Stimulated activated CD4-positive, alpha-beta T cell treated with anti-CD3 and anti-CD28 coated beads, Interleukin-2, amount 100 ng/mL, for 4 hours (primary cell): Measurements from ENCODE around the gene OR2V1.
"Not testable (repeated sequence)": the region's sequence is repeated elsewhere in the genome, so short reads cannot be mapped to it uniquely, and the experiment has no call there.

Experiments
- DNase-seq: peaks from one replicate; pipeline ENCODE4 v3.0.0-alpha.2; 2020; ENCODE audit warnings: low read depth

OR2V1 gene

DNA sequence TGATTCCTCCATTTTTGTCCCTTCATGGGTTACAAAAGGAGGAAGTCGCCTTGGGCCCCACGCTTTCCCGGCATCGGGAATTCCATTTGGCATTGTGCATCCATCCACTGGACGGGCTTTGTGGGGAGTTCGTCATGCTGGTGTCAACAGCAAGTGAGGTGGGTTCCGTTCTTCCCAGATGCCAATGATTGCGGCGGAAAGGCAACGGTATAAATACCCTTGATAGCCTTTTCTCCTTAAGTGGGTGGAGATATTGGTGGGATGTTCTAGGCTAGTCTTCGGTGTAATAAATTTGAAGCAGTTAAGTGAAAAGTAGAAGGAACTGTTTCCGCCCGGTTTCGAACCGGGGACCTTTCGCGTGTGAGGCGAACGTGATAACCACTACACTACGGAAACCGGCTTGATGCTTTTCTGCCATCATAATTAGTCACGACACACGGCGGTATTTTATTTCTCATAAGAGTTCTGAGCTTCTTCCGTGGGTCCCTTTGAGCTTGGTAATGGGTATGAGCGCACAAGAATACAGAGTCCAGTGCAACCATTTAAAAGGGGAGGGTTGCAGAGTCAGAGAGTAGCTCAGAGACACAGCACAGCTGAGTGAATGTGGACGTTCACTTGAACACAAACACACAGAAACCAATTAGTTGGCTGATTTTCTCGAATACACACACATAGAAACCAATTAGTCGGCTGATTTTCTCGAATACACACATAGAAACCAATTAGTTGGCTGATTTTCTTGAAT is 28.9 kb downstream of the OR2V1 start:
- not testable (repeated sequence) for DNase-seq

DNA sequence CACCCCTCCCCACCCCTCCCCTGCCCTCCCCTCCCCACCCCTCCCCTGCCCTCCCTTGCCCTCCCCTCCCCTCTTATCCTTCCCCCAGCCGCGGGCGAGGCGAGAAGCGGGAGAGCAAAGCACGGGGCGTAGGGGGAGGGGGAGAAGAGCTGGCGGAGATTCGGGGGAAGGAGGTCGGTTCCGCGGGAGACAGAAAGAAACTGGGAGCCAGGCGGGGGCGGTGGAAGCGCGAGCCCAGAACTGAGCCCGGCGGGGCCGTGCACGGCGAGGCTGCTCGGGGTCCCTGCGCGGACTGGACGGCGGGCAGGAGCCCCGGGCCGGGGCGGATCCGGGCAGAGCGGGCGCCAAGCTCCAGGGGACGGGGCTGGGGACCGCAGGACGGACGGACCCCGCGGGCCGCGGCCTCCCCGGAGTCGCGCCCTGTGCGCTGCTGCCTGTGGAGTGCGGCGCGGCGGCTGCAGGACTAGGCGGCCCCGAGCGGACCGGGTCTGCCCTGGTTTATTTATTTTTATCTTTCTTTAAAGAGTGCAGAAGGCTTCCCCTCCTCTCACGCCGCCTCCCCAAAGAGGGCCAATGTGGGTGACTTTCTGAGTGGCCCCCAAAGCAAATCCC is 29.8 kb downstream of the OR2V1 start:
- not testable (repeated sequence) for DNase-seq

DNA sequence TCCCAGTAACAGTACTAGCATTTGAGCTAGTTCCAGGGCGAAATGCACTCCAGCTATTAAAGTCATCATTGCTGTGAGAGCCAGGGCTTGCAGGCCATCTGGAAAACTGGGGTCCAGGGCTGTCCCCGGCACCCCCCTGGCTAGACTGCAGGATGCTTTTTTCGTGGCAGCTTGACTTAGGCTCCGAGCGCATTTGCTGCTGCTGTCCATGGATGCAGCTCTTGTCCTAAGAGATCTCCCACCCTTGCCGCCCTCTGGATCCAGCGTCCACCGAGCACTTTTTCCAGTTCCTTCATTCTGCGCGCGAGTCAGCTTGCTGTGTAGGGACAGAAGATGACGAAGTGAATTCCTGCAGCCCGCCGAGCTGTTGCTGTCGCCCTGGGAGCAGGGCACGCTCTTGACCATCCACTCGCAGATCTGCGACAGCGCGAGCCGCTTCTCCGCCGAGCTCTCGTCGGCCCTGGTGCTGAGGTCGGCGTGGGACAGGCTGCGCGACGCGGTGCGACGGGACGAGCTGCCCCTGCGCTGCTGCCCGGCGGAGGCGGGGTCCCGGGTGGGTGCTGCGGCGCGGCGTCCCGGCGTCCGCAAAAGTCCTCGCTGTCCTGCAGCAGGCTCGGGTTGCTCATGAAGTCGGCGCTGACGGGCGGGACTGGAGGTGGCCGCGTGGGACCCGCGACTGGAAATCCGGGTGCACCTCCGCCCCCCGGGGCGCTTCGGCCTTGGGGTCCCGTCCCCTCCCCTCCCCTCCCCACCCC is 30.7 kb downstream of the OR2V1 start:
- DNase-seq: no peak

DNA sequence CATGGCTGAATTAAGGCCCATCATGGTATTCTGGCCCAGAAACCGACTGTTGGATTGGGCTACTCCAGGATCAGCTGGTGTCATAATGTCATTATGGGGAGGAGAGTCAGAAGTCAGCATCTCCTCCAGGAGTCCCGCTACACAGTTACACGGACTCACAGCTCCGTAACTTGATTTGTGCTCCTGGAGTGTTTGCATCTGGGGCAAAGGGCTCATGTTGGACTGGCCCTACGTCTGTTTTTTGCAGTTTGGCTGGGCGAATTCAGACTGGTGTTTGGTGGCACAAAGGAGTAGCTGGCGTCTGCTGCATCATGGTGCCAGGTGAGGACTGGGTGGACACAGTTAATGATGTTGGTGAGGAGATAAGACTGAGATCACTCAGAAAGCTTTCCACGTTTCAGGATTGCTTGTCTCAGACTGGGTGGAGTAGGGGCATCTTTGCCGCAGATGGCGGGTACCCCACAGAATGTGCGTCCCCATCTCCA is 31.3 kb downstream of the OR2V1 start:
- DNase-seq: no peak

DNA sequence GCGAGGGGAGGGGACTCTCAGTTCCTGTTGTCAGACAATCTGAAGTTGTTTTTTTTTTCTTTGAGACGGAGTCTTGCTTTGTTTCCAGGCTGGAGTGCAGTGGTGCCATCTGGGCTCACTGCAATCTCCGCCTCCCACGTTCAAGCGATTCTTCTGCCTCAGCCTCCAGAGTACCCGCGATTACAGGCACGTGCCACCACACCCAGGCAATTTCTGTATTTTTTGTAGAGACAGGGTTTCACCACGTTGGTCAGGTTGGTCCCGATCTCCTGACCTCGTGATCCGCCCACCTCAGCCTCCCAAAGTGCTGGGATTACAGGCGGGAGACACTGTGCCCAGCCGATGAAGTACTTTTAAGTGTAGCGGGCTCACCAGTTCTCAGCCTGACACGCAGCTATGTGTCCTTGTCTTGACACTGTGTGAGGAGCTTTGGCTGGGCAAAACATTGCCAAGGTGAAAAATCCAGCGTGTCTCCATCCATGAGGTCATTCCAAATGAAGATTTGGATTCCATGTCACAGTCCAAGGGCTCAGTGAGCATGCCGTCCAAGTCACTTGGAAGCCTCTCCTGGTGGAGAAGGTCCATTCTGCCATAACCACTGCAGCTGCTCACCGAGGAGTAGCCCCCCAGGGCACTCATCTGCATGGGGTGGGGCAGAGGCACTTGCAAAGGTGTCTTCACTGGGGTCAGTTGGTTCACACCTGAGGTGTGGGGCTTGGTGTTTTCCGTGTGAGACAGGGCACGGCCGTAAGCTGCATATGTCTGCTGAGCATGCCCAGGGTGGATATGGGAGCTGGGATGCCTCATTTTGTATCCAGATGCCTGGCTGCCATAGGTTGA is 32.0 kb downstream of the OR2V1 start:
- DNase-seq: no peak

DNA sequence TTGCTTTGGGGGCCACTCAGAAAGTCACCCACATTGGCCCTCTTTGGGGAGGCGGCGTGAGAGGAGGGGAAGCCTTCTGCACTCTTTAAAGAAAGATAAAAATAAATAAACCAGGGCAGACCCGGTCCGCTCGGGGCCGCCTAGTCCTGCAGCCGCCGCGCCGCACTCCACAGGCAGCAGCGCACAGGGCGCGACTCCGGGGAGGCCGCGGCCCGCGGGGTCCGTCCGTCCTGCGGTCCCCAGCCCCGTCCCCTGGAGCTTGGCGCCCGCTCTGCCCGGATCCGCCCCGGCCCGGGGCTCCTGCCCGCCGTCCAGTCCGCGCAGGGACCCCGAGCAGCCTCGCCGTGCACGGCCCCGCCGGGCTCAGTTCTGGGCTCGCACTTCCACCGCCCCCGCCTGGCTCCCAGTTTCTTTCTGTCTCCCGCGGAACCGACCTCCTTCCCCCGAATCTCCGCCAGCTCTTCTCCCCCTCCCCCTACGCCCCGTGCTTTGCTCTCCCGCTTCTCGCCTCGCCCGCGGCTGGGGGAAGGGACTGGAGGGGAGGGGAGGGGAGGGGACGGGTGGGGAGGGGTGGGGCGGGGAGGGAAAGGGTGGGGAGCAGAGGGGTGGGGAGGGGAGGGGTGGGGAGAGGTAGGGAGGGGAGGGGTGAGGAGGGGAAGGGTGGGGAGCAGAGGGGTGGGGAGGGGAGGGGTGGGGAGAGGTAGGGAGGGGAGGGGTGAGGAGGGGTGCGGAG is 33.0 kb downstream of the OR2V1 start:
- not testable (repeated sequence) for DNase-seq

DNA sequence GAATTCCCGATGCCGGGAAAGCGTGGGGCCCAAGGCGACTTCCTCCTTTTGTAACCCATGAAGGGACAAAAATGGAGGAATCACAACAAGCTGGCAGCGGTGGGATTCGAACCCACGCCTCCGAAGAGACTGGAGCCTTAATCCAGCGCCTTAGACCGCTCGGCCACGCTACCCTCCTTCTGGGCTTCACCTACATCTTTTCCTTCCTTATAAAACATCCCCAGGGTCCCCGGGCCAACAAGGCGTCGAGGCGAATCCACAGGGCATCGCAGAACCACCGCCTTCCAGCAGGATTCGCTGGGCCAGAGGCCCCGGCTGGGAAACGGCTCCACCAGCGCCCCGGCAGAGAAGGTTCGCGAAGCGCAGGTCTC is 33.6 kb downstream of the OR2V1 start:
- DNase-seq: not testable (repeated sequence)

DNA sequence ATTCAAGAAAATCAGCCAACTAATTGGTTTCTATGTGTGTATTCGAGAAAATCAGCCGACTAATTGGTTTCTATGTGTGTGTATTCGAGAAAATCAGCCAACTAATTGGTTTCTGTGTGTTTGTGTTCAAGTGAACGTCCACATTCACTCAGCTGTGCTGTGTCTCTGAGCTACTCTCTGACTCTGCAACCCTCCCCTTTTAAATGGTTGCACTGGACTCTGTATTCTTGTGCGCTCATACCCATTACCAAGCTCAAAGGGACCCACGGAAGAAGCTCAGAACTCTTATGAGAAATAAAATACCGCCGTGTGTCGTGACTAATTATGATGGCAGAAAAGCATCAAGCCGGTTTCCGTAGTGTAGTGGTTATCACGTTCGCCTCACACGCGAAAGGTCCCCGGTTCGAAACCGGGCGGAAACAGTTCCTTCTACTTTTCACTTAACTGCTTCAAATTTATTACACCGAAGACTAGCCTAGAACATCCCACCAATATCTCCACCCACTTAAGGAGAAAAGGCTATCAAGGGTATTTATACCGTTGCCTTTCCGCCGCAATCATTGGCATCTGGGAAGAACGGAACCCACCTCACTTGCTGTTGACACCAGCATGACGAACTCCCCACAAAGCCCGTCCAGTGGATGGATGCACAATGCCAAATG is 34.1 kb downstream of the OR2V1 start:
- DNase-seq: not testable (repeated sequence)

DNA sequence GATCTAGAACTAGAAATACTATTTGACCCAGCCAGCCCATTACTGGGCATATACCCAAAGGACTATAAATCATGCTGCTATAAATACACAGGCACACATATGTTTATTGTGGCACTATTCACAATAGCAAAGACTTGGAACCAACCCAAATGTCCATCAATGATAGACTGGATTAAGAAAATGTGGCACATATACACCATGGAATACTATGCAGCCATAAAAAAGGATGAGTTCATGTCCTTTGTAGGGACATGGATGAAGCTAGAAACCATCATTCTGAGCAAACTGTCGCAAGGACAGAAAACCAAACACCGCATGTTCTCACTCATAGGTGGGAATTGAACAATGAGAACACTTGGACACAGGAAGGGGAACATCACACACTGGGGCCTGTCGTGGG is 35.8 kb downstream of the OR2V1 start:
- DNase-seq: not testable (repeated sequence)

DNA sequence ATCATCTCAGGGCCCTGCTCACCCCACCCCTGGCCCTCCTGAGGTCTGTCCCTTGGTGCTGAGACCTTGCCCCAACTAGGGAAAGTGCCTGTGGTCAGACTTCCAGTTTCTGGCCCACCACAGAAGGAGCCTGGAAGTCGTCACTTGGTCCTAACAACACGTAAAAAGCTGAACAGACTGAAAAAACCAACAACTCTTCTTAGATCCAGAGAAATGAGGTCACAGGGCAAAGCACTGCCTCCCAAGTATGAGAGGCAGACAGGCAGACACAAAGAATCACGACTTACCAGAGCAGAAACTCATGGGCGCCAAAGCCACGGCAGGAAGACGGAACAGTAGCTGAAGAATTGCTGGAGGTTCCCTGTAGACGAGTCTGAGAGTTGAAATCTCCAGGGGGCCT is 38.5 kb downstream of the OR2V1 start:
- DNase-seq: no peak

DNA sequence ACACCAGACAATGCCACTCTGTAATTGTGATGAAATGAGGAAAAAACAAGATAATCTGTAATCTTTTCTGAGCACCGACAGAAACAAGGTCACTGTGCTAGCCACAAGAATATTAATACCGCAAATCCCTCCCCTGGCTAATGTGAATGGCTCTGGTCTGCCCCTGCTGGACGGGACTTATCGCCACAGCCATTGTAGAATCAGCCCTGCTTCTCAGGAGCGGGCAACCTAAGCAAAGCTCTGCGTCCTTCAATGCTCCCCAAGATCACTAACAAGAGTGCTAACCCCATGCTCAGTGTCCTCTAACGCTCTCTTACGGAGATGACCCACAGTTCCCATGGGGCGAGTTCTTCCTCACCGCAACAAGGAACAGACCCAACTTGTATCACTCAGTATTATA is 42.7 kb downstream of the OR2V1 start:
- no peak for DNase-seq

DNA sequence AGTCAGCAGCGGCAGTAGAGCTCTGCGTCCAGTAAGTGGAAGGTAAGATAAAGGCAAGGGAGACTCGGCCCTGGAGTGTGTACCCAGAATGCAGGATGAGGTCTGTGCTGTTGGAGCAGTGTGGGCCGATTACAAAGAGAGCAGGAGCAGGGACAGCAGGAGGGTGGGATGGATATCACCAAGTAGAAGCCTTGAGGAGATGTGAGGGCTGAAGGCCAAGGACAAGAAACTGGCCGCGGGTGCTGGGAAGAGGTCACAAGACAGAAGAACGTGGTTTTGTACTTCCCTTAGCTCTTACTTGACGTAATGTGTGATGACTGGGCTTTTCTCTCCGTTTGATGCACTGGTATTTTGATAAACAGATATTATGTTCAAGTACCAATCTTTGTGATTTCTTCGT is 43.7 kb downstream of the OR2V1 start:
- no peak for DNase-seq

DNA sequence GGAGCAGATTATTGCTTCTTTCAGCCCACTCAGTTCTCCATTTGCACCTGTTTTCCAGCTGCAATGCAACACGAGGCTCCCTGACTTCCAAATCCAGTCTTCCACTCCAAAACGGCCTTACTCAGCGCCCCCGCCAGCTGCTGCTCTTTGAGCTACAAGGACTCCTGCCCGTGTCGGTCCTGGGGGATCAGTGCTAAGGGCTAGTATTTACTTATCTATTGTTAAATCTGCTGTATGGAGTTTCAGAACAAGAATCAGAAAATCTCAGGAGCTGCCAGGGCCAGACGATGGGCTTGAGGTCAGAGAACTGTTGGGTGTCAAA is 44.1 kb downstream of the OR2V1 start:
- no peak for DNase-seq

DNA sequence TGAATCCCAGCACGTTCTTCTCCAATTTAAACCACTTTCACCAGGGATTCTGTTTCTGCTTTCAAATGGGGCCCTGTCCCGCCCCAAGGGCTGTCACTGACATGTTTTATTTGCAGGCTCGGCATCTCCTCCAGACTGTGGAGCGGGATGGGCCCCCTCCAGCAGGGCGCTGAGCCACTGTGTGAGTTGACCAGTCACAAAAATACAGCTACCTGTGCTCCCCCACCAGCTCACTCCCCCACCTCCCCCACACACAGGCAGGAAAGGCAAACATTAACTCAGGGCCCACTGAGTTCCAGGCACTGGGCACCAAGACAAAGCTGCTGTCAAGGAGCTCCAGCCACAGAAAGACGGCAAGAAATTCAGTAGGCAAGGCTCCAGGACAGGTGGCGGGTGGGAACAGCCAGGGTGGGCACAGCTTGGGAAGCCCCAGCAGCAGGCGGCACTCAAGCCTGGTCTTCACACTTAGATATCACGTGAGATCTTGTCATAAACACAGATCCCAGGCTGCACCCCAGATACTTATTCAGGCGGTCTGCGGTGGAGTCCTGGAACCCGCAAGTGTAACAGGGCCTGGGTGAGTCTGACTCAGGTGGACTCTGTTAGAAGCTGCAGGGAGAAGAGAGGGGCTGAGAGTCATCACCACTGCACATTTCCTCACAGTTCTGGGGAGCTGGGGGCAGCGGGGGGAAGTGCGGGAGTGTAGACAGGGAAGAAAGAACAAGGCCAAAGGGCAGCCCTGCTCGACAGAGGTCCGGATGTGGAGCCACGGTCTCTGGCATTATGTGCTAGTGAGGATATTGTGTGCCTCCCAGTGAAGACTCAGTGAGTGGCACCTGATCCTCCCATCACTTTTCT is 44.7 kb downstream of the OR2V1 start:
- DNase-seq: no peak

DNA sequence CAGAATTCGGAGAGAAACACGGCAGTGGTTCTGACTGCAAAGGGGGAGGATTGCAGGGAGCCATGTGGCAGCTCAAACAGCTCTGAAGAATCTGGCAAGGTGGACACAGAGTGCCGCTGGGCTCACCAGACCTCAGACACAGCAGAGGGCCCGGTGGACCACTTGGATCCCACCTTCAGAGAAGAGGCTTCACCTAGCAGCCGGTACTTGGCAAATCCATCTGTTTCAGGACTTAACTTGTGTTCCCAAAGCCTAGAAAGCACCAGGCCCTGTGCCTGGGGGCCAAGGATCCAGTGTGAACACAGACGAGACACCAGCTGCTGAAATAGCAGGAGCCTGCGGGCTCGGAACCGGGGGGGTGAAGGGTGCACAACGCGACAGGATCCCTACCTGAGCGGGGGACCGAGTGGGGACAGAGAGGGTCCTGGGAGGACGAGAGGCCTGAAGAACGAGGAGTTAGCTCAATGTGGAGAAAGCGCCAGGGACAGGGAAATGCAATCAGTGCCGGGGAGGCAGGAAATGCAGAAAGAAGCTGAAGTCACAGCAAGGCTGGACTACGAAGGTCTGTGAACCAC is 46.3 kb downstream of the OR2V1 start:
- DNase-seq: no peak

DNA sequence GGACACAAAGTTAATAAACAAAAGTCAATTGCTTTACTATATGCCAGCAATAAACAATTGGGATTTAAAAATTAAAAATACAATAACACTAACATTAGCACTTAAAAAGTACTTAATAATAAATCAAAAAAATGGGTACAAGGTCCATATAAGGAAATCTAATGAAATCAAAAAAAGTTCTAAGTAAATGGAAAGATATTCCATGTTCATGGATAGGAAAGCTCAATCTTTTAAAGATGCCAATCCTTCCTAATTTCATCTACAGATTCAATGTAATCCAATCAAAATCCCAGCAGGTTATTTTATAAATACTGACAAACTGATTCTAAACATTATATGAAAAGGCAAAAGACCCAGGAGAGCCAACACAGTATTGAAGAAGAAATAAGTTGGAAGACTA is 49.0 kb downstream of the OR2V1 start:
- no peak for DNase-seq

DNA sequence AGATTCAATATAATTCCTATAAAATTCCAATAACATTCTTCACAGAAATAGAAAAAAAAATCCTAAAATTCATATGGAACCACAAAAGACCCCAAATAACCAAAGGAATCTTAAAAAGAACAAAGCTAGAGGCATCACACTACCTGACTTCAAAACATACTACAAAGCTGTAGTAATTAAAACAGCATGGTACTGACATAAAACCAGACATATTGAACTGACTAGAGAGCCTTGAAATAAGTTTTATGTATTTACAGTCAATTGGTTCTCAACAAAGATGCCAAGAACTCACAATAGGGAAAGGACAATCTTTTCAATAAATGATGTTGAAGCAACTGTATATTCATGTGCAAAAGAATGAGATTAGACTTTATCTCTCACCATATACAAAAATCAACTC is 54.0 kb downstream of the OR2V1 start:
- DNase-seq: no peak
